Measurements from ENCODE around the gene NKX1-1. TPM values are rescaled to one million over a fixed set of nuclear protein-coding genes. Genes with fewer than 3 reads are reported as not detected.

NKX1-1 gene
- total and polyA plus RNA-seq, 8 donors = not detected

DNA sequence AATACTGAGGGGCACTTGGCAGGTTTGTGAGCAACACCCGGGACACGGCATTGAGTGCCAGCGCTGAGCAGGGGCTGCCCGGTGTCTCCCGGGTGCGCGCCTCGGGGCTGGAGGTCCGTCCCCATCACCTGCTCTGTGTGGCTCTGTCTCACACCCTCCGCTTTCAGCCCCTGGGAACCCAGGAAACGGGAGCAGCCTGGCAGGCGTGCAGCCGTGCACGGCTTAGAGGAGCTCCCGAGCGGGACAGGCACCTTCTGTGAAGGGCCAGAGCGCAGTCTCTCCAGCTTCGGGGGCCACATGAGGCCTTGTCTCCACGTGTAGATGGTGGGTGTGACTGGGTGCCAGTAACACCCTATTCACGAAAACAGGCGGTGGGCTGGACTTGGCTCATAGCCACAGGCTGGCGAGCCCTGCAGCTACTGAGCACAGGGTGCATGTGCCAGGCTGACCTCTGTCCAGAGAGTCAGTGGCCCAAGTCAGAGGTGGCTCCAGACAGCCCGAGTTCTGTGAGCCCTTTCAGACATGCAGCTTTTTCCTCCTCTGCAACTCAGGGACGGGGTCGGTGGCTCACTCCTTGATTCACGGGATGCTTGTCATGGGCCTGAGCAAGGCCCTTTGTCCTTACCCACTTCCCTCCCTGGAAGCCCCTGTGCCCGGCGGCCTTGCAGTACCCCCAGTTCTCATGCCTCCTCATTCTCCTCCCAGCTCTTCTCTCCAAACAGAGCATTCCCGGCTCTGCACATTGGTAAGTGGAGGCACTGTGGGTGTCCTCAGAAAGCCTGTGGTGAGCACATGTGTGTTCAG is 35.7 kb downstream of the NKX1-1 start:
- H3K36me3 ChIP-seq = peaks cover 24 to 93% (median 84%) of the 10 kb centered on the region in 4 donors
- intact Hi-C loops (cut with DNase I; ENCODE audit: low total_unique reads) = no loop called here
- peaks cover 0 to 10% (median 5%) of the 10 kb centered on the region in 4 donors for H3K4me1 ChIP-seq
- no peaks in the 10 kb centered on the region for H3K9me3 ChIP-seq
- no peaks in the 10 kb centered on the region for H3K27me3 ChIP-seq
- H3K4me3 ChIP-seq = no peak overlapping the region
- no peak for DNase-seq
- 81 to 86% (median 83%) methylated on average over 24 to 29 of the region's 29 CpGs for WGBS, 5 donors
- TF ChIP-seq, protein P1, sequence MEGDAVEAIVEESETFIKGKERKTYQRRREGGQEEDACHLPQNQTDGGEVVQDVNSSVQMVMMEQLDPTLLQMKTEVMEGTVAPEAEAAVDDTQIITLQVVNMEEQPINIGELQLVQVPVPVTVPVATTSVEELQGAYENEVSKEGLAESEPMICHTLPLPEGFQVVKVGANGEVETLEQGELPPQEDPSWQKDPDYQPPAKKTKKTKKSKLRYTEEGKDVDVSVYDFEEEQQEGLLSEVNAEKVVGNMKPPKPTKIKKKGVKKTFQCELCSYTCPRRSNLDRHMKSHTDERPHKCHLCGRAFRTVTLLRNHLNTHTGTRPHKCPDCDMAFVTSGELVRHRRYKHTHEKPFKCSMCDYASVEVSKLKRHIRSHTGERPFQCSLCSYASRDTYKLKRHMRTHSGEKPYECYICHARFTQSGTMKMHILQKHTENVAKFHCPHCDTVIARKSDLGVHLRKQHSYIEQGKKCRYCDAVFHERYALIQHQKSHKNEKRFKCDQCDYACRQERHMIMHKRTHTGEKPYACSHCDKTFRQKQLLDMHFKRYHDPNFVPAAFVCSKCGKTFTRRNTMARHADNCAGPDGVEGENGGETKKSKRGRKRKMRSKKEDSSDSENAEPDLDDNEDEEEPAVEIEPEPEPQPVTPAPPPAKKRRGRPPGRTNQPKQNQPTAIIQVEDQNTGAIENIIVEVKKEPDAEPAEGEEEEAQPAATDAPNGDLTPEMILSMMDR (IDR thresholded peaks at IDR 0.05) = no peak
- H3K27ac ChIP-seq = peak overlapping the region in 1 of 5 donors; percentile 7

DNA sequence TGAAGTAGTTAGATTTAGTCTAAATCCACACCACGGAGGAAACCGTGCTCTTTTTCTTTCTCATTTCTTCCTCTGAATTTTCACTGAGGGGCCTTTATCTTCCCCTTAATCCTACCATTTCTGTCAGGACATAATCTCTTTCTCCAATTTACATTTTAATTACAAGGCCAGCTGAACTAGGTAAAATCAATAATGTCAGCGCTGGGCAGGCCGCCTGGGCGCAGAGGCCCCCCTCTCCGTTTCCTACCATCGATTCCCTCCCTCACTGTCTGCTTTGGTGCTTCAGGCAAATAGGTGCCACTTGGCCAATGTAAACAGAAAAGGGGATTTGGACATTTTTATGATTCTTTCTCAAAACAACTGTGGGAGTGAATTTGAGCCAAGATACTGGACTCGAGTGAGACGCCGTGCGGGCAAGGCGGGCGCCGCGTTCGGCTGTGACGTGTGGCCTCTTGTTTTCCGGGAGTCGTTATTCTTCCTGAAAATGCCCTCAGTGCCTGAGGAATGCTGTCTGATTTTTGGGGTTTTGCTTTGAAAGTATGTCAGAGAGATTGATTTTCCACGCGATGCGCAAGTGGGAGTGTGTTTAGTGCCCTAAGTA is 36.7 kb downstream of the NKX1-1 start:
- Histone ChIP-seq H3K27me3 (no peaks in the 10 kb centered on the region), H3K27ac (no peak overlapping the region)
- no peak for DNase-seq

DNA sequence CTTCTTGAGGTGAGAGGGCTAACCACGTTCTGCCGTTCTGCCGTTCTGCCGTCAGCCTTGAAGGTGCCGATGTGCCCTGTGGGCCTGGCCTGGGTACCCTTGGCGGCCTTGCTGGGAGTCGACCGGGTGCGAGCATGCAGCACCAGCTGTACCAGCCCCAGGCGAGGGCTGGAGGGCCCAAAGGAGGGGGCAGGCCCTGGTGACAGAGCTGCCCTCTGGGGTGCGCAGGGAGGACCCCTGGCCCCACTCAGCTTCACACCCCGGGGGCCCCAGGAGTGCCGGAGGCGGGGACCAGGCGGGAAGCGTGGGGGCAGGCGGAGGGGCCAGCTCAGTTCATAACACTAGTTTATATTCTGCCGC is 37.2 kb downstream of the NKX1-1 start:
- 89 to 95% (median 92%) methylated on average over 11 to 18 of the region's 18 CpGs for WGBS, 5 donors
- Histone ChIP-seq H3K9me3 (no peaks in the 10 kb centered on the region), H3K27ac (no peak overlapping the region), H3K36me3 (peaks cover 18 to 88% (median 80%) of the 10 kb centered on the region in 4 donors), H3K4me1 (peaks cover 0 to 12% (median 5%) of the 10 kb centered on the region in 4 donors), H3K27me3 (no peaks in the 10 kb centered on the region), H3K4me3 (no peak overlapping the region)
- TF ChIP-seq, protein P1 (IDR thresholded peaks at IDR 0.05) = no peak
- DNase-seq = no peak
- intact Hi-C loops (cut with DNase I; ENCODE audit: low total_unique reads) = no loop called here

More for the DNA sequence above, 36.7 kb downstream of the NKX1-1 start:
- Histone ChIP-seq H3K36me3 (peaks cover 20 to 91% (median 83%) of the 10 kb centered on the region in 4 donors), H3K4me3 (no peak overlapping the region), H3K9me3 (no peaks in the 10 kb centered on the region), H3K4me1 (peaks cover 0 to 12% (median 5%) of the 10 kb centered on the region in 4 donors)
- WGBS, 5 donors = 90 to 92% (median 91%) methylated on average over 22 of the region's 22 CpGs
- intact Hi-C loops (cut with DNase I; ENCODE audit: low total_unique reads) = no loop called here
- TF ChIP-seq EP300 (IDR thresholded peaks at IDR 0.05) (no peak), POLR2AphosphoS5 (IDR thresholded peaks at IDR 0.05) (no peak), POLR2A (IDR thresholded peaks at IDR 0.05) (no peak)
- TF ChIP-seq, protein P1 (IDR thresholded peaks at IDR 0.05) = no peak

DNA sequence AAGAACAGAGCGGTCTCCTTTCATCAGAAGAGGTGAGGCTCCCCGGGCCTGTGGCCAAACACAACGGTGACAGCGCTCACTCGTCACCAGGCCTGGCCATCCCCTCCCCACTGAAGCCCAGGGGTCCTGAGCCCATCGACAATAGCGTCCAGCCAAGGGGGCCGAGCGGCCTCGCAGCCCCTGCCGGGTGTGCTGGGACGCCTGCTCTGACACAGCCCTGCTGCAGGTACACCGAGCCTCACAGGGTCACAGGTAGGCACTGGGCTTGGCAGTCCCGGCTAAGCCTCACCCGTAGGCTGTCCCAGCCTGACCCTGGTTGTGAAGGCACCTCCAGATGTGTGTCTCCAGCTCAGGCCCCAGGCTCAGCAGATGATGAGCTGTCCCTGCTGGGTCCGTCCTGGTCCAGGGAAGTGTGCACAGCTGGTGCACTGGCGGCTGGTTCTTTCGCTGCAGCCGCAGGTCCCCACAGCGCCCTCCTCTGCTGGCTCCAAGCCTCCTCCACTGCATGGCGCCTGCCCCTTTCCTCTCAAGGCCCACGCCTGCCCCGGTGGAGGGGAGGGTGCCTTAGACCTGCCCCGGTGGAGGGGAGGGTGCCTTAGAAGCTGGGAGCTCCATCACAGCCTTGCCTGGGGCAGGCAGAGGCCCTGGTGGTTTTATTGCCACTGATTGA is 37.7 kb downstream of the NKX1-1 start:
- peaks cover 13 to 83% (median 75%) of the 10 kb centered on the region in 4 donors for H3K36me3 ChIP-seq
- 91 to 97% (median 93%) methylated on average over 6 to 24 of the region's 24 CpGs for WGBS, 5 donors
- H3K27me3 ChIP-seq = no peaks in the 10 kb centered on the region
- intact Hi-C loops (cut with DNase I; ENCODE audit: low total_unique reads) = no loop called here
- no peaks in the 10 kb centered on the region for H3K9me3 ChIP-seq
- H3K4me1 ChIP-seq = peaks cover 0 to 12% (median 5%) of the 10 kb centered on the region in 4 donors
- no peak overlapping the region for H3K4me3 ChIP-seq
- DNase-seq = no peak
- TF ChIP-seq POLR2A (IDR thresholded peaks at IDR 0.05) (no peak), POLR2AphosphoS5 (IDR thresholded peaks at IDR 0.05) (no peak)
- TF ChIP-seq, protein P1 (IDR thresholded peaks at IDR 0.05) = no peak
- H3K27ac ChIP-seq = no peak overlapping the region
